AG04450 (cell line): ENCODE measurements around the gene STPG2. TPM values are rescaled to one million over a fixed set of nuclear protein-coding genes. Genes with fewer than 3 reads are reported as not detected.

Source experiments
- CTCF ChIA-PET: fragments of 300-600, 350-600 bp; formaldehyde crosslinking; extraction: SDS; loops from one replicate; lab custom pipeline; 2022; ENCODE audit warnings: antibody characterized with exemption, inconsistent platforms; lab: Charles Lee
- POLR2A ChIA-PET: fragments of 350-600 bp; formaldehyde crosslinking; extraction: SDS; loops from one replicate; lab custom pipeline; 2021; ENCODE audit warnings: antibody characterized with exemption, inconsistent platforms; lab: Yijun Ruan, JAX
- DNase-seq: peaks from one replicate; pipeline ENCODE4 v3.0.0-alpha.2; 2011; ENCODE audit warnings: low read depth, low spot score
- H3K27ac ChIP-seq: one replicate; pipeline ENCODE4 v1.5.1; 2012; ENCODE audit warnings: low read depth, low read length, control low read depth
- H3K27me3 ChIP-seq: one replicate; pipeline ENCODE4 v1.6.0; 2012; ENCODE audit warnings: low read length; ENCODE audit not compliant: control insufficient read depth, insufficient read depth
- H3K4me3 ChIP-seq: 2 replicates; pipeline ENCODE4 v1.5.1; 2011; ENCODE audit warnings: mild to moderate bottlenecking, low read depth, low read length, control low read depth
- H3K9me3 ChIP-seq: 2 replicates; pipeline ENCODE4 v1.5.1; 2012; ENCODE audit warnings: low read length; ENCODE audit not compliant: control insufficient read depth, insufficient read depth
- polyA plus RNA-seq: library from polyadenylated mRNA; depleted of rRNA; stranded (reverse); fragments of >200 nt; gene quantifications from 2 replicates; pipeline ENCODE4 v1.2.3, GENCODE V29; 2011
- TF ChIP-seq, protein P1 (sequence below): IDR thresholded peaks from 2 replicates; pipeline ENCODE4 v1.5.1; 2011; ENCODE audit warnings: low read depth, low read length, control low read depth, inconsistent platforms

The STPG2 gene
- polyA plus RNA-seq, 1 experiment: not detected

- no peaks in the 10 kb centered on the region for H3K9me3 ChIP-seq
- no peak overlapping the region for H3K27ac ChIP-seq
- H3K4me3 ChIP-seq: no peak overlapping the region
- ChIA-PET POLR2A (no interaction called here), CTCF (no interaction called here)
- TF ChIP-seq, protein P1, sequence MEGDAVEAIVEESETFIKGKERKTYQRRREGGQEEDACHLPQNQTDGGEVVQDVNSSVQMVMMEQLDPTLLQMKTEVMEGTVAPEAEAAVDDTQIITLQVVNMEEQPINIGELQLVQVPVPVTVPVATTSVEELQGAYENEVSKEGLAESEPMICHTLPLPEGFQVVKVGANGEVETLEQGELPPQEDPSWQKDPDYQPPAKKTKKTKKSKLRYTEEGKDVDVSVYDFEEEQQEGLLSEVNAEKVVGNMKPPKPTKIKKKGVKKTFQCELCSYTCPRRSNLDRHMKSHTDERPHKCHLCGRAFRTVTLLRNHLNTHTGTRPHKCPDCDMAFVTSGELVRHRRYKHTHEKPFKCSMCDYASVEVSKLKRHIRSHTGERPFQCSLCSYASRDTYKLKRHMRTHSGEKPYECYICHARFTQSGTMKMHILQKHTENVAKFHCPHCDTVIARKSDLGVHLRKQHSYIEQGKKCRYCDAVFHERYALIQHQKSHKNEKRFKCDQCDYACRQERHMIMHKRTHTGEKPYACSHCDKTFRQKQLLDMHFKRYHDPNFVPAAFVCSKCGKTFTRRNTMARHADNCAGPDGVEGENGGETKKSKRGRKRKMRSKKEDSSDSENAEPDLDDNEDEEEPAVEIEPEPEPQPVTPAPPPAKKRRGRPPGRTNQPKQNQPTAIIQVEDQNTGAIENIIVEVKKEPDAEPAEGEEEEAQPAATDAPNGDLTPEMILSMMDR: no peak
- no peak for DNase-seq
- H3K27me3 ChIP-seq: no peaks in the 10 kb centered on the region
Observed at GRCh38 chr4:97747945-97748344, 395.3 kb downstream of the STPG2 start.

- DNase-seq: no peak
- ChIA-PET POLR2A (no interaction called here), CTCF (no interaction called here)
- no peak overlapping the region for H3K27ac ChIP-seq
- H3K9me3 ChIP-seq: peaks cover 2% of the 10 kb centered on the region; the same call in 1 of the 2 replicates
- H3K4me3 ChIP-seq: no peak overlapping the region
- TF ChIP-seq, protein P1: no peak
- no peaks in the 10 kb centered on the region for H3K27me3 ChIP-seq
Observed at GRCh38 chr4:97720869-97721432, 422.3 kb downstream of the STPG2 start.

DNA sequence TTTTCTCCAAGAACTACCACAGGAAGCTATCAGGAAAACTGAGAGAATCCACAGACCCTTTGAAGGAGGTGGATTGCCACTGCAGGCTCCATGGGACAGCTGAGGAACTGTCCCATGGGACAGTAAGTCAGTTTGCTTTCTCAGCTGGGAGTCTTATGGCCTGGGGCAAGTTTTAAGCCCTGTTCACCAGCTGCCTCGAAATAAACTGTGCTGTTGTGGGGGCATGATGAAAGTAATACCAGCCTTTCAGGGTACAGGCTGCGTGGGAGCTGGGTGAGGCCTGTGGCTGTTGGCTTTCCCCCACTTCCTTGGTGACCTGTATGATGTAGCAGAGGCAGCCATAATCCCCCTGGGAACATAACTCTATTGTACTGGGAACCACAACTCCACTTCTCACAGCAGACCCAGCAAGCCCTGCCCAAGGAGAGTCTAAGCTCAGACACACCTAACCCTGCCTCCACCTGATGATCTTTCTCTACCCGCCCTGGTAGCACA, 452.1 kb downstream of the STPG2 start:
- TF ChIP-seq, protein P1: no peak
- Histone ChIP-seq H3K9me3 (peaks cover 15% of the 10 kb centered on the region), H3K27ac (no peak overlapping the region), H3K27me3 (no peaks in the 10 kb centered on the region), H3K4me3 (no peak overlapping the region)
- ChIA-PET CTCF (no interaction called here), POLR2A (no interaction called here)
- DNase-seq: no peak

DNA sequence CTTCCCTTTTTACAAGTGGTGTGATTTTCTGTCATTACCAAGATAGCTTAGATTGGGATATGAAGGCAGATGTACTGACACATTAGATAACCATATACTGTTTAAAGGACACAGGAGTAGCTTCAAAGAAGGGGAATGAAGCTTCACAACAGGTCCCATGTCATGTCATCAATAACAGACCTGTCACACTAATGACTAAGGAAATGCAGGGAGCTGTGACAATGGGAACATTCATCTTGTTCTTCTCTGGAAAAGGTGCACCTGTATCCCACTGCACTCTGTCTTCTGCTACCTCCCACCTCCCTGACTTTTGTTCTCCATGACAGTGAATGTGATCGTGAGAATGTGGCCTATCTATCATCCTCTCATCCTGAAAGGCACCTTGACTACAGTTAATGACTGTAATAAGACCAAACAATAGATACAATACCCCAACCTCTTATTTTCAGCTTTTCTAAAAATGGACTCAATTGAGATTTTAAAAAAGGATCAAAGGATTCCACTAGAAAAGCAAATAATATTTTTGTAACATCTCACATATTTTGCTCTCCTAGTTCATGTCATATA, 472.5 kb downstream of the STPG2 start:
- no peak overlapping the region for H3K4me3 ChIP-seq
- POLR2A ChIA-PET: no interaction called here
- H3K9me3 ChIP-seq: peaks cover 7% of the 10 kb centered on the region

GRCh38 chr4:97665553-97665952, 477.7 kb downstream of the STPG2 start:
- CTCF ChIA-PET: no interaction called here
- POLR2A ChIA-PET: no interaction called here
- no peak overlapping the region for H3K27ac ChIP-seq
- no peak overlapping the region for H3K4me3 ChIP-seq
- no peak for DNase-seq
- TF ChIP-seq, protein P1: no peak
- no peaks in the 10 kb centered on the region for H3K27me3 ChIP-seq
- peaks cover 17% of the 10 kb centered on the region for H3K9me3 ChIP-seq

More for the DNA sequence above, 472.5 kb downstream of the STPG2 start:
- CTCF ChIA-PET: no interaction called here
- TF ChIP-seq, protein P1: no peak
- H3K27me3 ChIP-seq: no peaks in the 10 kb centered on the region
- no peak overlapping the region for H3K27ac ChIP-seq
- DNase-seq: no peak
